MM.1S (cell line): Measurements from ENCODE around the gene SEPTIN7.

Source experiments
- DNase-seq: peaks from one replicate; pipeline ENCODE4 v3.0.0-alpha.2; 2015
- H2AFZ ChIP-seq: fragments of 300-600 bp; sonication (generic); 2 replicates; pipeline ENCODE4 v1.6.0; 2016; ENCODE audit warnings: antibody characterized with exemption, low read length
- H3F3A ChIP-seq: fragments of 300-600 bp; sonication (generic); 2 replicates; pipeline ENCODE4 v1.6.1; 2016; ENCODE audit warnings: mild to moderate bottlenecking, antibody characterized with exemption, low read length, moderate library complexity, mixed read lengths; ENCODE audit not compliant: insufficient read depth
- H3K27ac ChIP-seq: fragments of 300-600 bp; sonication (generic); 2 replicates; pipeline ENCODE4 v1.5.1; 2016; ENCODE audit warnings: mild to moderate bottlenecking, low read length
- H3K27me3 ChIP-seq: fragments of 300-600 bp; sonication (generic); replicated peaks from 2 replicates; pipeline ENCODE4 v1.6.0; 2016; ENCODE audit warnings: low read length; ENCODE audit not compliant: insufficient read depth
- H3K36me3 ChIP-seq: fragments of 300-600 bp; sonication (generic); replicated peaks from 2 replicates; pipeline ENCODE4 v1.6.1; 2016; ENCODE audit warnings: mild to moderate bottlenecking, low read length, mixed read lengths; ENCODE audit not compliant: insufficient read depth
- H3K4me1 ChIP-seq: fragments of 300-600 bp; sonication (generic); 2 replicates; pipeline ENCODE4 v1.6.1; 2016; ENCODE audit warnings: low read length, mixed read lengths
- H3K4me2 ChIP-seq: fragments of 300-600 bp; sonication (generic); 2 replicates; pipeline ENCODE4 v1.6.0; 2016; ENCODE audit warnings: low read depth, low read length
- H3K4me3 ChIP-seq: fragments of 300-600 bp; sonication (generic); 2 replicates; pipeline ENCODE4 v1.5.1; 2016; ENCODE audit warnings: low read length, mixed read lengths
- H3K79me2 ChIP-seq: fragments of 300-600 bp; sonication (generic); 2 replicates; pipeline ENCODE4 v1.6.1; 2016; ENCODE audit warnings: mixed run types, low read length, mixed read lengths
- H3K9ac ChIP-seq: fragments of 300-600 bp; sonication (generic); 2 replicates; pipeline ENCODE4 v1.6.1; 2016; ENCODE audit warnings: low read length, mixed read lengths
- H3K9me2 ChIP-seq: fragments of 300-600 bp; sonication (generic); replicated peaks from 2 replicates; pipeline ENCODE4 v1.6.1; 2016; ENCODE audit warnings: mild to moderate bottlenecking, low read length, mixed read lengths; ENCODE audit not compliant: insufficient read depth
- H3K9me3 ChIP-seq: fragments of 300-600 bp; sonication (generic); replicated peaks from 2 replicates; pipeline ENCODE4 v1.6.1; 2016; ENCODE audit warnings: mild to moderate bottlenecking, low read length, mixed read lengths; ENCODE audit not compliant: insufficient read depth
- H4K20me1 ChIP-seq: fragments of 300-600 bp; sonication (generic); 2 replicates; pipeline ENCODE4 v1.6.1; 2016; ENCODE audit warnings: mild to moderate bottlenecking, low read length, moderate library complexity, mixed read lengths; ENCODE audit not compliant: insufficient read depth
- EZH2 ChIP-seq: fragments of 300-600 bp; sonication (generic); optimal IDR thresholded peaks from 2 replicates; pipeline ENCODE3; 2017; ENCODE audit warnings: low read depth, mild to moderate bottlenecking, antibody characterized with exemption, low read length, mixed read lengths
- EZH2phosphoT487 ChIP-seq: fragments of 300-600 bp; sonication (generic); IDR thresholded peaks from 2 replicates; pipeline ENCODE4 v1.6.1; 2018; ENCODE audit warnings: antibody characterized with exemption, low read length
- TF ChIP-seq, protein P1 (sequence below): fragments of 300-600 bp; sonication (generic); IDR thresholded peaks from 2 replicates; pipeline ENCODE4 v1.5.1; 2016; ENCODE audit warnings: antibody characterized with exemption, low read length, mixed read lengths

SEPTIN7 gene

DNA sequence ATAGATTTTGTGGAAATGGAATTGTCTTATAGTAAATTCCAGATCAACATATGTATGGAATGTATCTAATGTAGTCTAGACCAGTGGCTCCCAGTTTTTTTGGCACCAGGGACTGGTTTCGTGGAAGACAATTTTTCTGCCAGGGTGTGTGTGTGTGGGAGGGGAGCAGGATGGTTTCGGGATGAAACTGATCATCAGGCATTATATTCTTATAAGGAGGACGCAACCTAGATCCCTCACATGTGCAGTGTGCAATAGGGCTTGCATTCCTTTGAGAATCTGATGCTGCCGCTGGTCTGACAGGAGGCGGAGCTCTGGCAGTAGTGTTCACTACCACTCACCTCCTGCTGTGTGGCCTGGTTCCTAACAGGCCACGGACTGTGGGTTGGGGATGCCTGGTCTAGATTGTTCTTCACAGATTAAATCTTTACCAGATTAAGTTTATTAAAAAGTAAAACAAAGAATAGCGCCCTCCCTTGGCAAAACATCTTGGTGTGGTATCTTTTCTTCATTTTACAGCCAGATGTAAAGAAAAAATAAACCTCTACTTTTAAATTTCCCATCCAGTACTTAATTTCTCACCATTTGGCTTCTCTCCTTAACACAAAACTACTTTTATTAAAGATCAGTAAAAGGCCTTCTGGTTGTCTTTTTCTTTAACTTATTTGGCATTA, 48.4 kb downstream of the SEPTIN7 start:
- no peaks in the 10 kb centered on the region for H3K9me2 ChIP-seq
- H3K36me3 ChIP-seq: no peaks in the 10 kb centered on the region; the same call in 1 of the 2 replicates
- H2AFZ ChIP-seq: no peak overlapping the region
- TF ChIP-seq EZH2phosphoT487 (no peak), EZH2 (no peak)
- TF ChIP-seq, protein P1, sequence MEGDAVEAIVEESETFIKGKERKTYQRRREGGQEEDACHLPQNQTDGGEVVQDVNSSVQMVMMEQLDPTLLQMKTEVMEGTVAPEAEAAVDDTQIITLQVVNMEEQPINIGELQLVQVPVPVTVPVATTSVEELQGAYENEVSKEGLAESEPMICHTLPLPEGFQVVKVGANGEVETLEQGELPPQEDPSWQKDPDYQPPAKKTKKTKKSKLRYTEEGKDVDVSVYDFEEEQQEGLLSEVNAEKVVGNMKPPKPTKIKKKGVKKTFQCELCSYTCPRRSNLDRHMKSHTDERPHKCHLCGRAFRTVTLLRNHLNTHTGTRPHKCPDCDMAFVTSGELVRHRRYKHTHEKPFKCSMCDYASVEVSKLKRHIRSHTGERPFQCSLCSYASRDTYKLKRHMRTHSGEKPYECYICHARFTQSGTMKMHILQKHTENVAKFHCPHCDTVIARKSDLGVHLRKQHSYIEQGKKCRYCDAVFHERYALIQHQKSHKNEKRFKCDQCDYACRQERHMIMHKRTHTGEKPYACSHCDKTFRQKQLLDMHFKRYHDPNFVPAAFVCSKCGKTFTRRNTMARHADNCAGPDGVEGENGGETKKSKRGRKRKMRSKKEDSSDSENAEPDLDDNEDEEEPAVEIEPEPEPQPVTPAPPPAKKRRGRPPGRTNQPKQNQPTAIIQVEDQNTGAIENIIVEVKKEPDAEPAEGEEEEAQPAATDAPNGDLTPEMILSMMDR: no peak
- H3K4me3 ChIP-seq: no peak overlapping the region
- DNase-seq: no peak
- no peaks in the 10 kb centered on the region for H3K27me3 ChIP-seq
- H3K27ac ChIP-seq: no peak overlapping the region
- H4K20me1 ChIP-seq: no peaks in the 10 kb centered on the region; the same call in 1 of the 2 replicates
- H3K4me1 ChIP-seq: no peaks in the 10 kb centered on the region
- no peaks in the 10 kb centered on the region for H3K9me3 ChIP-seq
- H3K4me2 ChIP-seq: no peak overlapping the region
- H3F3A ChIP-seq: no peaks in the 10 kb centered on the region
- H3K79me2 ChIP-seq: peaks cover 96% of the 10 kb centered on the region
- H3K9ac ChIP-seq: no peak overlapping the region

DNA sequence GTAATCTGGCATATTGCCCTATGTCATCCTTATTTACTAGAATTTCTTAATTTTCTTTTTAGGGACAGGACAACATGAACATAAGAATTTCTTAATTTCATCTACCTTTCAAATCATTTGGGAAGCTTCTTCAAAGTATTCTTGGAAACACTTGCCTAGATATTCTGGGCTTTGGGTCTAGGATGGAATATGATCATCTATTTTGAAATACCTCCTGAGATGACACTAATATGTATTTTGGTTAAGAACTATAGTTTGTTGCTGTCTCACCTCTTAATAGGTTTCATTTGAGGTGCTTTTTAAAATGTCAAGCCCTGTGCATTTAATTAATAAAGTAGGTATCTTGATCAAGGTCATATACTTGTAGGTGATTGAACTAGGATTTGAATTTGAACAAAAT, 49.1 kb downstream of the SEPTIN7 start:
- Histone ChIP-seq H3K4me3 (no peak overlapping the region), H2AFZ (no peak overlapping the region), H3K9ac (no peak overlapping the region), H3K27me3 (no peaks in the 10 kb centered on the region), H3K36me3 (no peaks in the 10 kb centered on the region; the same call in 1 of the 2 replicates), H3K9me3 (no peaks in the 10 kb centered on the region), H4K20me1 (no peaks in the 10 kb centered on the region; the same call in 1 of the 2 replicates), H3K79me2 (peaks cover 93% of the 10 kb centered on the region), H3K4me1 (no peaks in the 10 kb centered on the region), H3F3A (0 out of 2 replicates have a peak, but pooled peaks cover under 1% of the 10 kb centered on the region), H3K9me2 (no peaks in the 10 kb centered on the region), H3K27ac (no peak overlapping the region), H3K4me2 (no peak overlapping the region)
- no peak for DNase-seq
- TF ChIP-seq, protein P1: no peak
- TF ChIP-seq EZH2 (no peak), EZH2phosphoT487 (no peak)
